ENCODE measurements around the gene SCP2.
A peak's percentile ranks its signal among the peaks of the same experiment; 100 is the strongest.
"Not testable (repeated sequence)": the region's sequence is repeated elsewhere in the genome, so short reads cannot be mapped to it uniquely, and the experiment has no call there.

SCP2 gene

DNA sequence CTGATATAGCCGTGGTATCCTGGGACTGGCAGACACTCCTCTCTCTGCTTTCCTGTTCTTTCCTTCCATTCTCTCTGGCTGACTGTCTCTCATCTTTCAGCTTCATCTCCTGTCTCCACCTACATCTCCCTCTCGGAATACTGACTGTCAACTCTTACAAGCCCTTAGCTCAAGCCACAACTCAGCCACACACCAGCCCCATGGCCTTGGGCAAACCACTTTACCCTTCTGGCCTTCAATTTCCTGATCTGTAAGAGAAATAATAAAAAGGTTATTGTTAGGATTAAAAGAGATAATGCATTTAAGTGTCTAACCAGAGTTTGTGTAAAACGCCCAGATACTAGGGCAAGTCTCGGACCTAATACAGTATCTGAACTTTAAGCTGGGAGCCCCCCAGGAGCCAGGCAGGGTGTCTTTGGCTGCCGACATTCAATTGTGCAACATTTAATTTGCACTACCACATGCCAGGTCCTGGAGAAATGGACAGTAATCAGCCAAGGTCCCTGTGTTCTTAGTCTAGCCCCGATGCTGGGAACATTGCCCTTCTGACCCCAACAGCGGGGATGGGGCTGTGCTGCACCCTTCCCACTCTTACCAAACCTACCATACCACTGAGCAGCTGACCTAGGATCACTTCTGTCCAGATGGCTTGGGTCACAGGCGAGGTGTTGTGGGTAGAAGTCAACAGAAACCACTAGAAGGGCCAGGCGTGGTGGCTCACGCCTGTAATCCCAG lies 10.7 kb upstream of the SCP2 start:
- no peak for DNase-seq (ENCODE audit: low spot score)

DNA sequence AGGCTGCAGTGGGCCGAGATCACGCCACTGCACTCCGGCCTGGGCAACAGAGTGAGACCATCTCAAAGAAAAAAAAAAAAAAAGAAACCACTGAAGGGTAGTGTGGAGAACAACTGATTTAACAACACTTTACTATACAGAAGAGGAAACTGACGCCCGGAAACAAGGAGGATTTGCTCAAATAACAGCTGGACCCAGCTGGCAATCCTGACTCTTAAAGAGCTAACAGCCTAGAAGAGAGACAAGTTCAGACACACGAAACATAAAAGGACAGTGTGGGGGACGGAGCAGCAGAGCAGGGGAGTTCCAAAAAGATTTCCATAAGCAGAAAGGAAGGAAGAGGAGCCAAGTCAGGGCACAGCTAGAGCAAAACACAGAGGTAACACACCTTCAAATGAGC lies 9.9 kb upstream of the SCP2 start:
- DNase-seq (ENCODE audit: low spot score), result no peak

DNA sequence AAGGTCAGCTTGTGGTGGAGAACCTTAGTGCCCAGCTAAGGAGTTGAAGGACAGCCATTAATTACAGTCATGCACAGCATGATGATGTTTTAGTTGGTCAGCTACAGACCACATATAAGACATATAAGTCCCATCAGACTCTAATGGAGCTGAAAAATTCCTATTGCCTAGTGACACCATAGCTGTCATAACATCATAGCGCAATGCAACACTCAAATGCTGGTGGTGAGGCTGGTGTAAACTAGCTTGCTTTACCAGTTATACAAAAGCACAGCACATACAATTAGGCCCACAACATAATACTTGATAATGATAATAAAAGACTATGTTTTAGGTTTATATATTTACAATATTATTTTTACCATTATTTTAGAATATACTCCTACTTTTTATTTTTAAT lies 9.5 kb upstream of the SCP2 start:
- DNase-seq (ENCODE audit: low spot score), result no peak

- no peak for DNase-seq (ENCODE audit: low spot score)
Observed at GRCh38 chr1:52918201-52918600, 8.9 kb upstream of the SCP2 start.

DNA sequence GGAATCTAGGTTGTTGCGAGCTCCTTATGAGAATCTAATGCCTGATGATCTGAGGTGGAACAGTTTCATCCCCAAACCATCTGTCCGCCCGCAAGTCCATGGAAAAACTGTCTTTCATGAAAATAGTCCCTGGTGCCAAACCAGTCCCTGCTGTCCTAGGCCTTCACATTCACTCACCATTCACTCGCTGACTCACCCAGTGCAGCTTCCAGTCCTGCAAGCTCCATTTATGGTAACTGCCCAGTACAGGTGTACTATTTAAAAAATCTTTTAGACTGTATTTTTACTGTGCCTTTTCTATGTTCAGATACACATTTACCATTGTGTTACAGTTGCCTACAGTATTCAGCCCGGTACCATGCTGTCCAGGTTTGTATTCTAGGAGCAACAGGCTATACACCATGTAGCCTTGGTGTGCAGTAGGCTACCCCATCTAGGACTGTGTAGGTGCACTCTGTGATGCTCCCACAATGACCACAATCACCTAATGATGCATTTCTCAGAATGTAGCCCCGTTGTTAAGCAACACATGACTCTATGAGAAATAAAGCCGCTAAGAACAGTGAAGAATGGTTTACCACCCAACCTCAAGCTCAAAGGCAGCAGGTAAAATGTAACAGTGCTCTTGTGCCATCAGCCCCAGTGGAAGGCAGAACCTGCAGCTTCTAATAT lies 7.9 kb upstream of the SCP2 start:
- no peak for DNase-seq (ENCODE audit: low spot score)

GRCh38 chr1:52919723-52920483 lies 7.2 kb upstream of the SCP2 start:
- DNase-seq (ENCODE audit: low spot score), result no peak

GRCh38 chr1:52920791-52921291 lies 6.2 kb upstream of the SCP2 start:
- no peak for DNase-seq (ENCODE audit: low spot score)

GRCh38 chr1:52925571-52926005 lies 1.5 kb upstream of the SCP2 start:
- no peak for DNase-seq (ENCODE audit: low spot score)

- DNase-seq (ENCODE audit: low spot score), result no peak
Observed at GRCh38 chr1:52926864-52927211, 238 bp upstream of the SCP2 start.

GRCh38 chr1:52928015-52928404 lies 934 bp downstream of the SCP2 start:
- DNase-seq (ENCODE audit: low spot score), result peak; percentile 16

- no peak for DNase-seq (ENCODE audit: low spot score)
Observed at GRCh38 chr1:52929019-52929418, 1.9 kb downstream of the SCP2 start.

- DNase-seq (ENCODE audit: low spot score), result no peak
Observed at GRCh38 chr1:52937433-52938182, 10.5 kb downstream of the SCP2 start.

GRCh38 chr1:52938183-52938451 lies 11.0 kb downstream of the SCP2 start:
- no peak for DNase-seq (ENCODE audit: low spot score)

- DNase-seq (ENCODE audit: low spot score), result no peak
Observed at GRCh38 chr1:52943876-52944416, 16.9 kb downstream of the SCP2 start.

GRCh38 chr1:52944566-52944965 lies 17.5 kb downstream of the SCP2 start:
- no peak for DNase-seq (ENCODE audit: low spot score)

- no peak for DNase-seq (ENCODE audit: low spot score)
Observed at GRCh38 chr1:52947490-52947889, 20.4 kb downstream of the SCP2 start.

- DNase-seq (ENCODE audit: low spot score), result not testable (repeated sequence)
Observed at GRCh38 chr1:52949602-52950001, 22.5 kb downstream of the SCP2 start.

- no peak for DNase-seq (ENCODE audit: low spot score)
Observed at GRCh38 chr1:52952112-52952511, 25.0 kb downstream of the SCP2 start.

GRCh38 chr1:52955129-52955970 lies 28.3 kb downstream of the SCP2 start:
- no peak for DNase-seq (ENCODE audit: low spot score)

DNA sequence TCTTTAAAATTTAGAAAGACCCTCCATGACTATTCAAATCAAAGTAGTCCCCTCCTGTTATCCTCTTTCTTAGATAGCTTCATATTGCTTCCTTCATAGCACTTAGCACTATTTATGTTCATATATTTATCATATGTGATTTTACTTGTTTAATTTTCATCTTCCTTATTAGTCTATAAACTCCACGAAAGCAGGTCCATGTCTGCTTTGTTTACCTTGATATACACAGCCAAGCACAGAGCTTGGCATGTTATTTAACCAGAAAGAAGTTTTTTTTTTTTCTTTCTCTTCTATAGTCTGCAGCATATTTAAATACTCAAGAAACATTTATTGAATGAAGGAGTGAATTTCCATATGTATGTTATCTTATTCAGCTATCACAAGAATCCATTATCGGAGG lies 36.0 kb downstream of the SCP2 start:
- no peak for DNase-seq (ENCODE audit: low spot score)

DNA sequence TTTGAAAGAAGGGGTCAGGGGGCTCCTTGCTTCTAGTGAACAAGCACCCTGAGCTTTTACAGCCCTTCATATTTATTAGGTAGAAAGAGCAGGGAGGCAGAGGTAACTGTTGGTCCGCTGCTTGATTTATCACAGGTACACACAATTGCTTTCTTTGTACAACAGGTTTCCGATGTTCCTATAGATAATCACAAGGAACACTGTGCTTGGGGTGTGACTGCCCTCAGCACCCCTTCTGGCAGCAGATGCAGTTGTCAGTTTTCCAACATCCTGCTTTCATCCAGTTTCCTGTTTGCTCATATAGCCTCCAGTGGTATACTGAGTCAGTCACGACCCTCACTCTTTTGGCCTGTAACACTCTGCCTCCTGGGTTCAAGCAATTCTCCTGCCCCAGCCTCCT lies 40.6 kb downstream of the SCP2 start:
- DNase-seq (ENCODE audit: low spot score), result no peak
